GM21786 (cell line): ENCODE results near the gene PAN2.
"Not testable (repeated sequence)": the region's sequence is repeated elsewhere in the genome, so short reads cannot be mapped to it uniquely, and the experiment has no call there.

ENCODE experiments used
- ATAC-seq: cut with Tn5 transposase; IDR thresholded peaks from one replicate; pipeline ENCODE4 v1.9.1; 2021; ENCODE audit not compliant: unreplicated experiment

The PAN2 gene

DNA sequence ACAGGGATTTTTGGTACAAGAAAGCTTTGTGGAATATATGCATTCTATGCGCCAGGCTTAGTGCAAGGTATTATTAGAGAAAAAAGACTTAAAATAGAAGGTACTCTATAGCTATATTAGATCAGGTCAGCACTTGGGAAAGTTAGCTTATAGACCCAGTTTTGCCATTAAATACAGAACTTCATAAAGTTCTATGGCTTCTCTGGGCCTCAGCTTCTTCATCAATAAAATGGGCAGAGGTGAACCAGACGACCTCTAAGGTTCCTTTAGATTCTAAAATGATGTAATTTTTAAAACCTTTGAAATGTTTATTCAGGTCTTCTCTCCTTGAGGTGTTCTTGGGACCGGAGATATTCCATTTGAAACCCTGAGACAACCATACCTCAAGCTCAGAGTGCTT lies 25.1 kb downstream of the PAN2 start:
- no peak for ATAC-seq

DNA sequence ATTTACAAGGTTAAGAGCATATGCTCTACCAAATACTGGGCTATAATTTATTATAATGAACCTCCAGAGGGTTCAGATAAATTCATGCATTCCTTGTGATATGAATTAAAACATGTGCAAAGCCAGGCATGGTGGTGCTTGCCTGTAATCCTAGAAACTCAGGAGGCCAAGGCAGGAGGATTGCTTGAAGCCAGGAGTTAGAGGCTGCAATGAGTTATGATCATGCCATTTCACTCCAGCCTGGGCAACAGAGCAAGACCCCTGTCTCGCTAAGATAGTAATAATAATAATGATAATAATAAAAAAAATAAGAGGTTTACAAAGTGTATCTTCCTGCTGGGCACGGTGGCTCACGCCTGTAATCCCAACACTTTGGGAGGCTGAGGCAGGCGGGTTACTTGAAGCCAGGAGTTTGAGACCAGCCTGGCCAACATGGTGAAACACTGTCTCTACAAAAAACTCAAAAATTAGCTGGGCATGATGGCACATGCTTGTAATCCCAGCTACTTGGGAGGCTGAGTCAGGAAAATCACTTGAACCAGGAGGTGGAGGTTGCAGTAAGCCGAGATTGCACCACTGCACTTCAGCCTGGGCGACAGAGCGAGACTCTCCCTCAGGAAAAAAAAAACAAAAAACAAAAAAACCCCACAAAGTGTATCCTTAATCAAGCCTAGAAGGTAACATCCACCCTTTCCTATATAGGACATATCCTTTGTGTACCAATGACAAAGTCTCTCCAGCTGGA lies 26.4 kb downstream of the PAN2 start:
- no peak for ATAC-seq

DNA sequence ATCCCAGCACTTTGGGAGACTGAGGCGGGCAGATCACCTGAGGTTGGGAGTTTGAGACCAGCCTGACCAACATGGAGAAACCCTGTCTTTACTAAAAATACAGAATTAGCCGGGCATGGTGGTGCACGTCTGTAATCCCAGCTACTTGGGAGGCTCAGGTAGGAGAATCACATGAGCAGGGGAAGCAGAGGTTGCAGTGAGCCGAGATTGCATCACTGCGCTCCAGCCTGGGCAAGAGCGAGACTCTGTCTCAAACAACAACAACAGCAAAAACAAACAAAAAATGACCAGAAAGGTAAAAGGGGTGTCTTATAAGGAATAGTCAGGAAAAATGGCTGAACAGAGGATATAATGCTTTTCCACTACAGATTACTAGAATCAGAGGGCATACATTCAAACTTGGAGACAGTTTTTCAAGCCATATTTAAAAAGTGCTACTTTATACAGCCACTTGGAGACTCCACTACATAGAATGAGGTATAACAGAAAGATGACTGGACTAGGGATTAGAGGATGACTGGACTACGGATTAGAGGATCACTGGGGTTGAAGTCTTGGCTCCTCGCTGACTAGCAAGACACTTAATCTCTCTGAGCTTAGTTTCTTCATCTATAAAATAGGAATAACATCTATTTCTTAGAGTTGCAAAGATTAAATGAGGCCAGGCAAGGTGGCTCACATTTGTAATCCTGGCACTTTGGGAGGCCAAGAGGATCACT lies 28.8 kb downstream of the PAN2 start:
- no peak for ATAC-seq

DNA sequence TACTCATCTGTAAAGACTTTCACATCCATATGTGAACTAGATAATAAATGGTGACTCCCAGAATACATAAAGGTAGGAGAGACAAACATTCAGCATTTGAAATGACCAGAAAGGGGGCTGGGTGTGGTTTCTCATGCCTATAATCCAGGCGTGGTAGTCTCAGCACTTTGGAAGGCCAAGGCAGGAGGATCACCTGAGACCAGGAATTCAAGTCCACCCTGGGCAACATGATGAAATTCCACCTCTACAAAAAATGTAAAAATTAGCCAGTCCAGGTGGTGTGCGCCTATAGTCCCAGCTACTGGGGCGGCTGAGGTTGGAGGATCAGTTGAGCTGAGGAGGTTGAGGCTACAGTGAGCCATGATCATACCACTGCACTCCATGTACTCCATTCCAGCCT lies 29.5 kb downstream of the PAN2 start:
- ATAC-seq, result no peak

DNA sequence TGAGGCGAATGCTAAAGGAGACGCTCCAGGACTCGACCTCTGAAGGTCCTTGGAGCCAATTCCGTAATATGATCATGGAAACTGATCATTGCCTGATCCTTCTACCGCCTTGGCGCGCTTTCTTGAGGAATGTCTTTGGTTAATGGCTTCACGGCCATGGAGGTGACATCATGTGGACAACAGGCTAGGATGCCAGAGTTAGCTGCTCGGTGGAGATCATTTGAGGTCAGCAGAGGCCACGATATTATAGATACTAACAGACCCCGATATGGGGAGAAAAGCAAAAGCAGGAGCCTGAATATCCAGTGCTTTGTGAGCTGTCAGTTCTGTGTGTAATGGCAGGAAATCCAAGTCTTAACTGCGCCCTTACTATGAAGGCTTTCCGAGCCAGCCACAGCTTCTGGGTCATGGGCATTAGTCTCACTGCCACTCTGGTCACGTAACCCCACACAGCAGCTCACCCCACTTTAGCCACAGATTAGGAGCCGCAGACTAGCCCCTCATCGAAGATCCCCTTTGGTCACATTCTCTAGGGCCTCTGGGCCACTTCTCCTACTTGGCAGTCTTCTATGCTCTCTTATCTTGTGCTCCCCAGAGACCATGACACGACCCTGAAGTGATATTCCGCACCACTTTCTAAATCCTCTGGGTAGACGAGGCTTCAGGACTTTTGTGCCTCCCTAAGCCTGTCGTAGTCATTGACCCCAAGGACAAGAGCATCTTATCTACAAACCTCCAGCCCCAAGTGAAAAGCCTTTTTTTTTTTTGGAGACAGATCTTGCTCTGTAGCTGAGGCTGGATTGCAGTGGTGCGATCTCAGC lies 32.9 kb downstream of the PAN2 start:
- no peak for ATAC-seq

DNA sequence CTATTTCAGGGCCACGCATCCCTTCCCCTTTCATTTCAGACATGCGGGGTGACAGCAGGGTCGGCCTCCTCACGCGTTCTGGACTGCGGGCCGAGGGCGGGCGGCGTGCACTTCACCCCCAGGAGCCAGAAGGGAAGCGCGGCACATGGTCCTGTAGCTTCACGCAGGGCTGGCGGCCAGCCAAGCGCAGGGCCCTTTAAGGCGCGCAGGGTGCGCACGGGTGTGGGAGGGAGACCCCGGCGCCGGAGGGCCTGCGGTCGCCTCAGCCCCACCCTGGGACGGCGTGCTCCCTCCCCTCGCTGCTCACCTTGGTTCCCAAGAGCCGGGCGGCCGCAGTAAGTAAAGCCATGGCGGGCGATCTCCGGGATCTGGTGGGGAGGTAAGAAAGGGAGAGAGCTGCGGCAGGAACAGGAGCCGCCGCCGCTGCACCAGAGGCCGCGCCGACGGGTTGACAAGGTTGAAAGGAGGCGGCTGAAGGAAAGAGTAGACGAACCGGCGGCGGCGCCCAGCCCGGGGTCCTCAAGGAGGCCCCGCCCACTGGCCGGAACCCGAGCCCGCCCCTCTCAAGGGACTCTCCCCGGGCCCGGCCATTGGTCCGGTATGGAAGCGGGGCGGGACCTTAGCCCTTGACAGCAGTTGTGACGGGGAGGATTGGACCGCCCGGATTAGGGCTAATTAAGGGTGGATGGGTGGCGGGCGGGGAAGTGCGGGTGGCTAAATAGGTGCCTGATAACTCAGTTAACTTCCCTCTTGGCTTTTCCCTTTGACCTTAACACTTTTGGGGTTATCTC lies 33.8 kb downstream of the PAN2 start, which contains the start of gene CS:
Gene CS (minus strand): TSS at position 478 of the 791 bp plus-strand sequence. CDS start 129 bp downstream, at position 349.
- peak; percentile 93 for ATAC-seq

DNA sequence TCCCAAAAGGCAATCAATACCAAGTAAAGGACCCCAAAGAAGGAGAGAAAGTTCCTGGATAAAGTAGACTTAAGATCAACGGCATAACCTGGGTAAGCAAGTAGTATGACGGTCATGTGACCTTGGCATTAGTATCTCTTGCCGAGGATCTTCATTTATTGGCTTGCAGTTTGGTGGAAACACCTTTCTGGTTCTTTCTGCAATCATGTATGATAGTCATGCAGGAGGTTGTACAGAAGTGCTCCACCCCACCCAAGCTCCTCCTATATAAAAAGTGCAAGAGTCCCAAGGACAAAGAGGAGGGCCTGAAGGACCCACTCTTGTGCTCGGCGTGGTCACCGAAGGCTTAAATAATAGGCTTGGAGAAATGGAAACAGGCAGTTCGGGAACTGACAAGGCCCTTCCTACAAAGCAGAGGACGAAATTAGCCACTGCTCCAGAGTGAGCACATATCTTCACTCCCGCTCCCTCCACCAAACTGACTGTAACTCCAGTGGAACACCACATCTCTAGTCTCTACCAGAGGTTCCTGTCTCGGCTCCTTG lies 34.4 kb downstream of the PAN2 start:
- no peak for ATAC-seq

DNA sequence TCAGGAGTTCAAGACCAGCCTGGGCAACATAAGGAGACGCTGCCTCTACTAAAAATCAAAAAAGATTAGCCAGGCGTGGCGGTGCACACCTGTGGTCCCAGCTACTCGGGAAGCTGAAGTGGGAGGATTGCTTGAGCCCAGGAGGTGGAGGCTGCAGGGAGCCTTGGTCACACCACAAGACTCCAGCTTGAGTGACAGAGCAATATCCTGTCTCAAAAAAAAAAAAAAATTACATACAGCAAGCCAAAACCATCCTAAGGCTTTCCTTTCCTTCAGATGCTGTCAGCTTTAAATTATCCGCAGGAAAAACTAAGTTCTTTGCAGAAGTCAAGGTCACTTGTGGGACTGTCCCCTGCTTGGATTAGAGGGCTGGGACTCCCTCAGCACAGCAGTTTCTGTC lies 35.0 kb downstream of the PAN2 start:
- ATAC-seq, result no peak

DNA sequence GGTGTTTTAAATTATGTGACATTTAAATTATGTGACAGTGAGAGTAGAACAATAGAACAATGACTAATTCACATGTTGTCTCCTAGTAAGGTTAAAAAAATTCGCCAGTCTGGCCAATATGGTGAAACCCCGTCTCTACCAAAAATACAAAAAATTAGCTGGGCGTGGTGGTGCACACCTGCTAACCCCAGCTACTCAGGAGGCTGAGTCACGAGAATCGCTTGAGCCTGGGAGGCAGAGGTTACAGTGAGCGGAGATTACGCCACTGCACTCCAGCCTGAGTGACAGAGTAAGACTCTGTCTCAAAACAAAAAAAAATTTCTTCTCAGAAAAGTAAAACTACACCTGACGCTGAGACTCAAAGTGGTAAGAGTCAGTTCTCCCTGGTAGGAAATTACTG lies 36.4 kb downstream of the PAN2 start:
- ATAC-seq, result no peak

DNA sequence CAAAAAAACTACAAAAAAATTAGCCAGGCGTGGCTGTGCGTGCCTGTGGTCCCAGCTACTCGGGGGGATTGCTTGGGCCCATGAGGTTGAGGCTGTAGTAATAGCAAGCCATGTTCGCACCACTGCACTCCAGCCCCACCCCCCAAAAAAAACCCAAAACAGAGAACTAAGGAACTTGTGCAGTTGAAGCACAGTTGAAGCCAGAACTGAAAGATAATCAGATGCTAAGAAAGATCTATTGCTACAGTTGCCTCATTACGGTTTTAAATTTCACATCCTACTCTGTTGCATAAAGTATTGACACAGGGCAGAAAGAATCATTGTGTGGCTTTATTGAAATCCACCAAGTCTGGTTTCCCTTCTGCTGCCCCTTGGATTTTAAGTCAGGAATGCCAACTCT lies 37.5 kb downstream of the PAN2 start:
- no peak for ATAC-seq

DNA sequence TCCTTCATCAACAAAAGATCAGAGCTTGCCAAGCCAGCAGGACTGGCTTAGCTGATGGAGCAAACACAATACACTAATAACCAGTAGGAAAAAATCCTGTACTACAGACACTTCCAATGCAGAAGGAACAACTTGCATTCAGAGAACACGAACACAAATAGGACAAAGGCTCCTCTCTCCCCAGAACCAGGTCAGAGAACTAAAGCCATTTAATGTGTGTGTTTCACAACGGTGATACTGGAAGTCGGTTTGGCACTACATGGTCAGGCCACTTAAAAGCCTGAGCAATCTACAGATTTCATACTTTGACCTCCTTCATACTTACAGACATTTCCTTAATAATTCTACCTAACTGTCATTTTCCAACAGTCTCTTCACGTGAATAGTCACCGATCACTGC lies 40.0 kb downstream of the PAN2 start:
- ATAC-seq, result no peak

DNA sequence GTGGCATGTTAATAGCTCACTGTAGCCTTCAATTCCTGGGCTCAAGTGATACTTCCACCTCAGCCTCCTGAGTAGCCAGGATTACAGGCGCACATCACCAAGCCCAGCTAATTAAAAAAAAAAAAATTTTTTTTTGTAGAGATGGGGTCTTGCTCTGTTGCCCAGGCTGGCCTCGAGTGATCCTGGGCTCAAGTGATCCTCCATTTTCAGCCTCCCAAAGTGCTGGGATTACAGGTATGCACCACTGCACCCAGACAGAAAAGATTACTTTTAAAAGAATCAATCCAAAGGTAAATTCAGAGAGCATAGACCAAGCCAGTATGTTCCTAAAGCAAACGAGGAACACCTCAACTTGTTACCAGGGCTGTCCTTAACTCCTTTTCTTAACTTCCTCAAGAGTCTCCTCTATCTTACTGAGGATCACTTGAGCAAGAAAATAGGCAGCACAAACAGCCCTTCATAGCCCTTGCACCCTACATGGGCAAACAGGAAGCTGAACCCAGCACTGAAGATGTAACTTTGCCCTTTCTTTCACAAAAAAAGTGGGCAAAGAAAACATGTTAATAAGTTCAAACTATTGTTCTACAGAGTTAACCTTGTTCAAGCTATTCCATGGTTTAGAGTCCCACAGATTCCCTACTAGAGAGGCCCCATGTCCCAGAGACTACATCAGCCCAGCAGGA lies 45.0 kb downstream of the PAN2 start:
- no peak for ATAC-seq

DNA sequence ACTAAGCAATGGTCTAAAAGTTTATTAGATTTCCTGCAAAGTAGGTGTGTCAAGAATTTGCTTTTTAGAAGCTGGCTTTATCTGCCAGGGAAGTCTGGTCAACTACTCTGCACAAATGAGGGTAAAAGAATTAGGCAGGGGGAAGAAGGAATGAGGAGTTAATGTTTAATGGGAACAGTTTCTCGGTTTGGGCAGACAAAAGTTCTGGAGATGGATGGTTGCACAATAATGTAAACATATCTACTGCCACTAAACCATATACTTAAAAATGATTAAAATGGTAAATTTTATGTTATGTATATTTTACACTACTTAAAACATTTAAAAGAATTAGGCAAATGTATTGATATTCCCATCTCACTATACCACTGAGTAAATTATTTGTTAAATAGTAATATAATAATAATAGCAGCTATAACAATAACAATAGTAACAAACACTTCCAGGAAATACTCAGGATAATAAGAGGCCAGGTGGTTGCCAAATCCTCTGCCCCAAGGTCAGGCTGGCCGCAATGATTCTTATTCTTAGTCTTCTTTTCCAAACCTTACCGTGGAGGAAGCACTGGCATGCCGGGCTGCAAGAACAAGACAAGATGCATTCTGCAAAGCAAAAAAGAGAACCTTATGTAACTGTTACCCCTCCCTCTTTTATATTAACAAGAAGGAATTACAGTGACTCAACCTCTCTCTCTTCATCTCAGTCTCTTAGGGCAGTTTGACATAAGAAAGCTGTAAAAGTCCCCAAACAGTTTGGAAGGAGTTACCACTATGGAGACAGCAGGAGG lies 47.6 kb downstream of the PAN2 start:
- ATAC-seq, result no peak

DNA sequence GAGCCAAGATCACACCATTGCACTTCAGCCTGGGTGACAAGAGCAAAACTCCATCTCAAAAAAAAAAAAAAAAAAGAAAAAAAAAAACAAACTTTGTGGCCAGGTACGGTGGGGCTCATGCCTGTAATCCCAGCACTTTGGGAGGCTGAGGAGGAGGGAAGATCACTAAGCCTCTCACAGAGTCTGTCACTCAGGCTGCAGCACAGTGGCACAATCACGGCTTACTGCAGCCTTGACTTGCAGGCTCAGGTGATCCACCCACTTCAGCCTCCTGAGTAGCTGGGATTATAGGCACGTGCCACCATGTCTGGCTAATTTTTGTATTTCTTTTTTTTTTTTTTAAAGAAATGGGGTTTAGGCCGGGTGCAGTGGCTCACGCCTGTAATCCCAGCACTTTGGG lies 49.5 kb downstream of the PAN2 start:
- not testable (repeated sequence) for ATAC-seq

DNA sequence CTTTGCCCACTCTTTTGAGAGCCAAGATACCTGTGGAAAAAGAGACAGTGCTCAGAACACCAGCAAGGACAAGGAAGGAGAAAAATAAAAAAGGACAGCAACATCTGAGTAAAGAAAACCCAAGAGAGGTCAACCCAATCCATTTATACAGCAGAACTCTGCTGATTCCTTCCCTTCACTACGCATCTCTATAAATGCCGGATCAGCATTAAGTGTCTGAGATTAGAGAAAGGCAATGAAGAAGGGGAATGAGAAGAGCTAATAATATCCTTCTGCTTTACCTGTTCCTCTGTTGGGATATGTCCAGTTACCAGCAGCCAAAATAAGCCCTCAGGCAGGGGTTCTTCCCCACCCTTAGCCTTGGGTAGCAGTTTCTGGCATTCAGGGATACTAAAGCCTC lies 51.2 kb downstream of the PAN2 start:
- ATAC-seq, result no peak

DNA sequence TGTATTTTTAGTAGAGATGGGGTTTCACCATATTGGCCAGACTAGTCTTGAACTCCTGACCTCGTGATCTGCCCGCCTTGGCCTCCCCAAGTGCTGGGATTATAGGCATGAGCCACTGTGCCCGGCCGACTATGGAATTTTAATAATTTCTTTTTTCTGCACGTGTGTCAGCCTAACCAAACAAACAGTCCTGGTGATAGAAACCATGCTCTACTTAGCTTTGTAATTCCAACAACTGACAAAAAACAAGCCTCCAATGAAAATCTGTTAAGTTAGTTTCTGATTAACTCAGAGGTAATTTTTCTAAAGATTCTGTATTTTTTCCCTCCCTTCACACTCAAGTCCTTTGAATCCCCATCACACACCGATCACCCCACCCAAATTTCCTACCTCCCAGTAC lies 51.8 kb downstream of the PAN2 start:
- ATAC-seq, result no peak

DNA sequence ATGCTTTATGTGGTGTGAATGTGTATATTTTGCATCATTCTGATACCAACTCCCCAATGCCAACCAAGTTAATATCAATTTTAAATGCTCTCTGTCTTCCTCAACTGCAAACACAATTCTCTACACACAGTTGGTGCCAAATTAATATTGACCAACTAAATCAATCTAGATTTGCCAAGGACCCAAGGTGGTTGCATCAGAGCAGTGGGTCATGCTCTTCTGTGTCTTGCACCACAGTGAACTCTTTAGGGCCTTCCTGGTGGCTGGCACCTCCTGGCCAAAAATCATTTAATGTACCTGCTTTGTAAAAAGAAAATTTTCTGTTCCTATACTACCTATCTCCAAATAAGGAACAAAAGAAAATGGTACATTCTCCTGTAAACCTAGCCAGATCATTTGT lies 53.0 kb downstream of the PAN2 start:
- no peak for ATAC-seq

DNA sequence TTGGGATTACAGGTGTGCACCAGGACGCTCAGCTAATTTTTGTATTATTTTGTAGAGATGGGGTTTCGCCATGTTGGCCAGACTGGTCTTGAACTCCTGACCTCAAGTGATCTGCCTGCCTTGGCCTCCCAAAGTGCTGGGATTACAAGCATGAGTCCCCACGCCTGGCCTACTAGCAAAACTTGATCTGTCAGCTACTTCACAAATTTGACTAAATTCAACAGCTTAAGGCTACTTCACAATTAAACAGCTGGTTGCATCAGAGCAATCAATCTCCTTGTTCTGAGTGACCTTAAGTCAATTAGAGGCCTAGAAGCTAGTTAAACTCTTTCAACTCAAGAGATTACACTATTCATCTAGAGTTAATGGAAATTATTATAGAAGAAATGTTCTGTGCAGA lies 54.9 kb downstream of the PAN2 start:
- ATAC-seq, result no peak

DNA sequence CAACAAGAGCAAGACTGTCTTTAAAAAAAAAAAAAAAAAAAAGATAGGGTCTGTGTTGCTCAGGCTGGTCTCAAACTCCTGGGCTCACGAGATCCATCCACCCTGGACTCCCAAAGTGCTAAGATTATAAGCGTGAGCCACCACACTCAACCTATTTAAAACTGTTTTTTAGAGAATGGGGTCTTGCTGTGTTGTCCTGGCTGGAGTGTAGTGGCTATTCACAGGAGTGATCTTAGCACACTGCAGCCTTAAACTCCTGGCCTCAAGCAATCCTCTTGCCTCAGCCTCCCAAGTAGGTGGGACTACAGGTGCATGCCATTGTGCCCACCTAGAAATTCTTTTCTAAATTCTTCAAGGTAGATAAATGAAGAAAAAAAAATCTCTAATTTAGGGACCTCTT lies 59.5 kb downstream of the PAN2 start:
- ATAC-seq, result no peak
